BE2C (cell line): ENCODE data around the gene LAMA5.
A peak's percentile ranks its signal among the peaks of the same experiment; 100 is the strongest.

Source experiments
- DNase-seq: peaks from one replicate; pipeline ENCODE4 v3.0.0-alpha.2; 2020
- H3K27me3 ChIP-seq: fragments of 250-450 bp; sonication (Bioruptor Pico); 2 replicates; pipeline ENCODE4 v1.5.1; 2020; ENCODE audit warnings: mild to moderate bottlenecking
- H3K36me3 ChIP-seq: fragments of 250-450 bp; sonication (Bioruptor Pico); 2 replicates; pipeline ENCODE4 v1.5.1; 2020; ENCODE audit warnings: mild to moderate bottlenecking
- H3K4me1 ChIP-seq: fragments of 250-450 bp; sonication (Bioruptor Pico); 2 replicates; pipeline ENCODE4 v1.5.1; 2020
- H3K4me3 ChIP-seq: 2 replicates; pipeline ENCODE4 v1.5.1; 2011; ENCODE audit warnings: low read depth, low read length
- H3K9me3 ChIP-seq: fragments of 250-450 bp; sonication (Bioruptor Pico); 2 replicates; pipeline ENCODE4 v1.5.1; 2020
- TF ChIP-seq, protein P1 (sequence below): IDR thresholded peaks from 2 replicates; pipeline ENCODE4 v1.5.1; 2012; ENCODE audit warnings: mild to moderate bottlenecking, low read depth, low read length

The LAMA5 gene

DNA sequence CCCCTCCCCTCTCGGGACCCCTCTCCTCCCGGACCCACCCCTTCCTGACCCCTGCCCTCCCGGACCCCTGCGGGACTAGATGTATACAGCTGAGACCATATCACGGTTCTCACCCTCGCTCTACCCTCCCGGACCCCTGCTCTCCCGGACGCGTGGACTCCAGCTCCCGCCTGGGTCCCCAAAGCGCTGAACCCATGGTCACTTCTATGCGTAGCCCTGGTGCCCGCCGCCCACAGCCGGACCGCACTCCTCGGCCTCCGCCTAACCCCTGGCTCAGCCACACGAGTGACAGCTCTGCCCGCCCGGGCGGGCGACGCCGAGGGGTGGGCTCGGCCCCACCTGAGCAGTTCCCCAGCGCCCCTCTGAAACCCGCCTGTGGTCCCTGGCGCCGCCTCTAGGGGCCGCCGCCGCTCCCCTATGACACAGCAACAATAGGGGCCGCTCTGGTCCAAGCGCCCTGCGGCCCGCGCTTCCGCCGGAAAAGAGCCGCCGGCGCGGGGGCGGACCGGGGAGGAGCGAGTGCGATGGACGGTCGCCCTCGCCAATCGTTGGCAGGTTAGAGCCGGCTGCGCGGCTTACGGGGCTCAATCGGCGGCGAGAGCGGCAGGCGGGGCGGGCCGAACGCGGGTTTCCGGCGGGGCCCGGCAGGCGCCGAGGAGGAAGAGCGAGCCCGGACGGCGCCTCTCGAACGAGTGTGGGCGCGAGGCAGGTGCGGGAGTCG, 64.6 kb downstream of the LAMA5 start, which contains the start of gene ADRM1:
TSS of gene ADRM1 (plus strand) at position 657 of the 721 bp plus-strand sequence. CDS start 572 bp downstream, outside the sequence.
- Histone ChIP-seq H3K27me3 (no peaks in the 10 kb centered on the region), H3K9me3 (no peaks in the 10 kb centered on the region), H3K4me1 (no peaks in the 10 kb centered on the region), H3K4me3 (peak within 1 kb of the TSS; percentile 93), H3K36me3 (peaks cover 40% of the 10 kb centered on the region)
- peak; percentile 97 for DNase-seq
- TF ChIP-seq, protein P1, sequence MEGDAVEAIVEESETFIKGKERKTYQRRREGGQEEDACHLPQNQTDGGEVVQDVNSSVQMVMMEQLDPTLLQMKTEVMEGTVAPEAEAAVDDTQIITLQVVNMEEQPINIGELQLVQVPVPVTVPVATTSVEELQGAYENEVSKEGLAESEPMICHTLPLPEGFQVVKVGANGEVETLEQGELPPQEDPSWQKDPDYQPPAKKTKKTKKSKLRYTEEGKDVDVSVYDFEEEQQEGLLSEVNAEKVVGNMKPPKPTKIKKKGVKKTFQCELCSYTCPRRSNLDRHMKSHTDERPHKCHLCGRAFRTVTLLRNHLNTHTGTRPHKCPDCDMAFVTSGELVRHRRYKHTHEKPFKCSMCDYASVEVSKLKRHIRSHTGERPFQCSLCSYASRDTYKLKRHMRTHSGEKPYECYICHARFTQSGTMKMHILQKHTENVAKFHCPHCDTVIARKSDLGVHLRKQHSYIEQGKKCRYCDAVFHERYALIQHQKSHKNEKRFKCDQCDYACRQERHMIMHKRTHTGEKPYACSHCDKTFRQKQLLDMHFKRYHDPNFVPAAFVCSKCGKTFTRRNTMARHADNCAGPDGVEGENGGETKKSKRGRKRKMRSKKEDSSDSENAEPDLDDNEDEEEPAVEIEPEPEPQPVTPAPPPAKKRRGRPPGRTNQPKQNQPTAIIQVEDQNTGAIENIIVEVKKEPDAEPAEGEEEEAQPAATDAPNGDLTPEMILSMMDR: peak; percentile 75

DNA sequence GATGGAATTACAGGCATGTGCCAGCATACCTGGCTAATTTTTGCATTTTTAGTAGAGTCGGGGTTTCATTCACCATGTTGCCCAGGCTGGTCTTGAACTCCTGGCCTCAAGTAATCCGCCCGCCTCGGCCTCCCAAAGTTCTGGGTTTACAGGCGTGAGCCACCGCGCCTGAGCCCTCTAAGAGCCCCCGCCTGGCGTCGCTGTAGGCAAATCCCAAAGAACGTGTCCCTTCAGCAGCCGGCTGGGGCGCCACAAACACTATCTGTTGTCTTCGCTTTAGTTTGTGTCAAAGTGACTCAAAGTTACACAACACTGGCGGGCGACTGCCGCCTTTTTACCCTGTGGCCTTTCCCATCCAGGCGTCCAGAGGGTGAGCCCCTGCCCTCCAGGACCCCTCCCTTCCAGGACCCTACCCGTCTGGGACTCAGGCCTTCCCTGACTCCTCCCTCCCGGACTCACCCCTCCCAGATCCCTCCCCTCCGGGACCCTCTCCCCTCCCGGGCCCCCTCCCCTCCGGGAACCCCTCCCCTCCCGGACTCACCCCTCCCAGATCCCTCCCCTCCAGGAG, 65.3 kb downstream of the LAMA5 start:
- H3K36me3 ChIP-seq: peaks cover 34% of the 10 kb centered on the region

DNA sequence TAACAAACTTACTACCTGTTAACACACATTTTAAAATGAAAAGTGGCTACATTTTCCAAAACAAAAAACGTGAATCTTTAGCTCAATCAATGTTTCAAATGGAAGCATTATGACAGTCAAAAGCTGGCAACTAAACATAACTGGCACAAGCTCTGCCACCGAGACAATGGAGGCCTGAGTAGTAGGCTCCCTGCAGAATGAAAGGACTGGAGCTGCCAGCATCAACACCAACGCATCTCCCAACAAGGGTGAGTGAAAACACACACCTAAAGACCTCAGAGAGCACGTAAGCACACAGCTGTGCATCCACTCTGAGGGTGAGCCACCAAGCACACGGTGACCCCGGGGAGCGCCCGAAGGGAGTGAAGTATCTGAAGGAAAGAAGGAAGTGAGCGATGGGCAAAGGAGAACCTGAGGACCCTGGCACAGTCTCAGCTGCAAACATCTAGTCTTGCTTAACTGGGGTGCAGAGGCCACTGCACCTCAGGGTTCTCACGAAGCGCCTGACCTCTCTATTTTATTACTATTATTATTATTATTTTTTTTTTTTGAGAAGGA, 65.9 kb downstream of the LAMA5 start:
- H3K9me3 ChIP-seq: no peaks in the 10 kb centered on the region
- peaks cover 27% of the 10 kb centered on the region for H3K36me3 ChIP-seq
- TF ChIP-seq, protein P1: no peak
- no peak for DNase-seq
- no peaks in the 10 kb centered on the region for H3K4me1 ChIP-seq
- H3K27me3 ChIP-seq: no peaks in the 10 kb centered on the region
- peak overlapping the region; percentile 17; the same call in 1 of the 2 replicates for H3K4me3 ChIP-seq

More for the DNA sequence above, 65.3 kb downstream of the LAMA5 start:
- no peaks in the 10 kb centered on the region for H3K4me1 ChIP-seq
- TF ChIP-seq, protein P1: peak; percentile 88
- no peaks in the 10 kb centered on the region for H3K27me3 ChIP-seq
- H3K4me3 ChIP-seq: peak overlapping the region; percentile 76
- peak; percentile 96 for DNase-seq
- no peaks in the 10 kb centered on the region for H3K9me3 ChIP-seq

DNA sequence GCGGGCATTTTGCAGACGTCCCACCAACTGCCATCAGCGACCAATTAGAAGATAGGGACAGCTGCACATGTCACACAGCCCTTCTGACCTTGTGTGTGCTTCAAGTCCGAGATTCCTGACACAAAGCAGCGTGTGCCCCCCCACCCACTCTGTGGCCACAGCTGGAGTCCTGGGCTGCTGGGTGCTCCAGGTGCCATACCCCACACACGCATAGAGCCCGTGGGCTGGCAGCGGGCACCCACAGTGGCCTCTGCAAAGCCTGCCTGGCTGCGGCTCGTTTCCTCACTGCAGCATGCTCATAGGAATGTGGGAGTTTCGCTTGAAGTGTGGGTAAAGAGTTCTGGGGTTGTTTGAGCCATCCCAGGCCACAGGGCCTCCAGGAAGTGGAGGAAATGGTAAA, 66.8 kb downstream of the LAMA5 start:
- no peak for DNase-seq
- Histone ChIP-seq H3K4me3 (no peak overlapping the region), H3K36me3 (peaks cover 18% of the 10 kb centered on the region), H3K4me1 (no peaks in the 10 kb centered on the region), H3K27me3 (no peaks in the 10 kb centered on the region), H3K9me3 (no peaks in the 10 kb centered on the region)
- TF ChIP-seq, protein P1: no peak

DNA sequence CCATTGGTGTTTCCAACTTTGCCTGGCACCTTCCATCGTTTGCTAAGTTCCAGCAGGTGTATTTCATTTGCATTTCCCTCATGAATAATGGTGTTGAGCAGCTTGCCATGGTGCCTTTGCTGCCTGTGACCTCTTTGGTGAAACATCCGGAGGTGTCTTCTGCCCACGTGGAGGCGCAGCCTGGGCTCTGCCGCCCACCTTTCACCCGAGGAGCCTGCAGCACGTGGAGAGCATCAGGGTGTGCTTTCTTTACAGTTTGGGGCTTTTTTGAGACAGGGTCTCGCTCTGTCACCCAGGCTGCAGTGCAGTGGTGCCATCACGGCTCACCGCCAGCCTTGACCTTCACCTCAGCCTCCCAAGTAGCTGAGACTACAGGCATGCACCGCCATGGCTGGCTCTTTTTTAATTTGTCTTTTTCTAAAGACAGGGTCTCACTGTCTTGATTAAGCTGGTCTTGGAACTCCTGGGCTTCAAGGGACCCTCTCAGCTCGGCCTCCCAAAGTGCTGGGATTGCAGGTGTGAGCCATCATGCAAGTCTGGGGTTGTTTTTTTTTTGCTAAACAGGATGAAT, 67.4 kb downstream of the LAMA5 start:
- no peak for DNase-seq
- H3K4me3 ChIP-seq: no peak overlapping the region
- TF ChIP-seq, protein P1: no peak

More for the DNA sequence above, 67.4 kb downstream of the LAMA5 start:
- H3K4me1 ChIP-seq: no peaks in the 10 kb centered on the region
- peaks cover 13% of the 10 kb centered on the region for H3K36me3 ChIP-seq
- no peaks in the 10 kb centered on the region for H3K9me3 ChIP-seq
- H3K27me3 ChIP-seq: no peaks in the 10 kb centered on the region
